22Rv1 (cell line): ENCODE measurements around the gene WDR81.

Source experiments
- ZFX ChIP-seq: fragments of 450-650 bp; IDR thresholded peaks from 2 replicates; pipeline ENCODE4 v1.6.1; 2017; ENCODE audit warnings: antibody characterized with exemption, borderline replicate concordance
- TF ChIP-seq, protein P1 (sequence below): fragments of 450-650 bp; IDR thresholded peaks from 2 replicates; pipeline ENCODE4 v1.5.1; 2017; ENCODE audit warnings: mild to moderate bottlenecking

DNA sequence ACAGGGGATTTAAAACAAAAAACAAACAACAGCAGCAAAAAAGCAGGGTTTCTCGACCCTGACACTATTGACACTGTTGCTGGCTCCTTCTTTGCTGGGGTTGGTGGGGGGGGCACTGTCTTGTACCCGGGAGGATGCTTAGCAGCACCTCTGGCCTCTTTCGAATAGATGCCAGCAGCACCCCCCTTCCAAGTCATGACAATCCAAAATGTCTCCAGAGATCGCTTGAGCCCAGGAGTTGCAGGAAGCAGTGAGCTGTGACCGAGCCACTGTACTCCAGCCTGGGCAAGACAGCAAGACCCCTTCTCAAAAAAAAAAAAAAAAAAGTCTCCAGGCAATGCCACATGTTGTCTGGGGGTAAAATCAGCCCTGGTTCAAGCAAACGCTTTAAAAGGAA lies 57.7 kb downstream of the WDR81 start:
- TF ChIP-seq, protein P1, sequence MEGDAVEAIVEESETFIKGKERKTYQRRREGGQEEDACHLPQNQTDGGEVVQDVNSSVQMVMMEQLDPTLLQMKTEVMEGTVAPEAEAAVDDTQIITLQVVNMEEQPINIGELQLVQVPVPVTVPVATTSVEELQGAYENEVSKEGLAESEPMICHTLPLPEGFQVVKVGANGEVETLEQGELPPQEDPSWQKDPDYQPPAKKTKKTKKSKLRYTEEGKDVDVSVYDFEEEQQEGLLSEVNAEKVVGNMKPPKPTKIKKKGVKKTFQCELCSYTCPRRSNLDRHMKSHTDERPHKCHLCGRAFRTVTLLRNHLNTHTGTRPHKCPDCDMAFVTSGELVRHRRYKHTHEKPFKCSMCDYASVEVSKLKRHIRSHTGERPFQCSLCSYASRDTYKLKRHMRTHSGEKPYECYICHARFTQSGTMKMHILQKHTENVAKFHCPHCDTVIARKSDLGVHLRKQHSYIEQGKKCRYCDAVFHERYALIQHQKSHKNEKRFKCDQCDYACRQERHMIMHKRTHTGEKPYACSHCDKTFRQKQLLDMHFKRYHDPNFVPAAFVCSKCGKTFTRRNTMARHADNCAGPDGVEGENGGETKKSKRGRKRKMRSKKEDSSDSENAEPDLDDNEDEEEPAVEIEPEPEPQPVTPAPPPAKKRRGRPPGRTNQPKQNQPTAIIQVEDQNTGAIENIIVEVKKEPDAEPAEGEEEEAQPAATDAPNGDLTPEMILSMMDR = no peak
- no peak for TF ChIP-seq ZFX
